NB4 (cell line): ENCODE data around the gene LOC101059915.

Experiments used
- POLR2A ChIP-seq: IDR thresholded peaks from 2 replicates; pipeline ENCODE4 v1.6.1; 2011; ENCODE audit warnings: mild to moderate bottlenecking; ENCODE audit not compliant: insufficient read length; ENCODE audit errors: extremely low read depth
- TF ChIP-seq, protein P1 (sequence below): IDR thresholded peaks from 2 replicates; pipeline ENCODE4 v1.6.1; 2011; ENCODE audit warnings: low read depth, low read length
- TF ChIP-seq, protein P2 (sequence below): IDR thresholded peaks from one replicate; pipeline ENCODE4 v1.5.1; 2012; ENCODE audit warnings: low read depth, low read length

DNA sequence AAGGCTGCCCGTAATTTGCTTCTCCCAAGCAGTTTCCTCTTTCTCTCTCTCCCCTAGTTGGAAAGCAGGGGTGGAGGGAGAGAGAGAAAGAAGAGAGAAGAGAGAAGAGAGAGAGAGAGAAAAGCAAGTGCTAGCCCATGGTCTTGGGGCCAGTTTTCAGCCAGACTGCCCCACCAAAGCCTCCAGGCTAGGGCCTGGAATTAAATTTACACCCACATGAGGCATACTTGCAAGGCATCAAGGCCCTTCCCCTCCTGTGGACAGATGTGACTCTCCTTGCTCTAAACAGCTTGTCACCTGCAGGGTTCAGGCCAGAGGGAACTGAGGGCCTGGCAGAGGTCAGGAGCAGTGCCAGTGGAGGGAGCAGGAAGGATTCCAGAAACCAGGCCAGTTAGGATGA lies 47.4 kb upstream of the LOC101059915 start:
- TF ChIP-seq, protein P1, sequence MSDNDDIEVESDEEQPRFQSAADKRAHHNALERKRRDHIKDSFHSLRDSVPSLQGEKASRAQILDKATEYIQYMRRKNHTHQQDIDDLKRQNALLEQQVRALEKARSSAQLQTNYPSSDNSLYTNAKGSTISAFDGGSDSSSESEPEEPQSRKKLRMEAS = no peak
- TF ChIP-seq POLR2A = no peak
- TF ChIP-seq, protein P2, sequence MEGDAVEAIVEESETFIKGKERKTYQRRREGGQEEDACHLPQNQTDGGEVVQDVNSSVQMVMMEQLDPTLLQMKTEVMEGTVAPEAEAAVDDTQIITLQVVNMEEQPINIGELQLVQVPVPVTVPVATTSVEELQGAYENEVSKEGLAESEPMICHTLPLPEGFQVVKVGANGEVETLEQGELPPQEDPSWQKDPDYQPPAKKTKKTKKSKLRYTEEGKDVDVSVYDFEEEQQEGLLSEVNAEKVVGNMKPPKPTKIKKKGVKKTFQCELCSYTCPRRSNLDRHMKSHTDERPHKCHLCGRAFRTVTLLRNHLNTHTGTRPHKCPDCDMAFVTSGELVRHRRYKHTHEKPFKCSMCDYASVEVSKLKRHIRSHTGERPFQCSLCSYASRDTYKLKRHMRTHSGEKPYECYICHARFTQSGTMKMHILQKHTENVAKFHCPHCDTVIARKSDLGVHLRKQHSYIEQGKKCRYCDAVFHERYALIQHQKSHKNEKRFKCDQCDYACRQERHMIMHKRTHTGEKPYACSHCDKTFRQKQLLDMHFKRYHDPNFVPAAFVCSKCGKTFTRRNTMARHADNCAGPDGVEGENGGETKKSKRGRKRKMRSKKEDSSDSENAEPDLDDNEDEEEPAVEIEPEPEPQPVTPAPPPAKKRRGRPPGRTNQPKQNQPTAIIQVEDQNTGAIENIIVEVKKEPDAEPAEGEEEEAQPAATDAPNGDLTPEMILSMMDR = no peak
